PC-3 (cell line): Measurements from ENCODE around the gene CPT1C. TPM values are rescaled to one million over a fixed set of nuclear protein-coding genes. Genes with fewer than 3 reads are reported as not detected.

ENCODE experiments used
- ATAC-seq: fragments of 200-7000 bp; cut with Tn5 transposase; 2 replicates; pipeline ENCODE4 v1.9.1; 2020; ENCODE audit warnings: mild to moderate bottlenecking, moderate library complexity
- BruUV-seq: library from RNA; stranded (reverse); fragments of 400-500 nt; replicated peaks from 2 replicates; lab custom pipeline; 2021; lab: Mats Ljungman, UMichigan
- CTCF ChIA-PET: fragments of 300-600 bp; sonication (Branson Sonifier 250); formaldehyde crosslinking; loops from one replicate; lab custom pipeline; 2022; ENCODE audit warnings: antibody characterized with exemption; lab: Charles Lee
- POLR2A ChIA-PET: fragments of 300-600 bp; sonication (Branson Sonifier 250); formaldehyde crosslinking; loops from one replicate; lab custom pipeline; 2022; ENCODE audit warnings: antibody characterized with exemption; ENCODE audit not compliant: unreplicated experiment; lab: Charles Lee
- DNase-seq: peaks from one replicate; pipeline ENCODE4 v3.0.0-alpha.2; 2015
- H2AFZ ChIP-seq: fragments of 300-600 bp; sonication (generic); 2 replicates; pipeline ENCODE4 v1.6.0; 2016; ENCODE audit warnings: antibody characterized with exemption, low read length
- H3F3A ChIP-seq: fragments of 300-600 bp; sonication (generic); one replicate; pipeline ENCODE4 v1.6.0; 2017; ENCODE audit warnings: antibody characterized with exemption, low read length, control low read depth, mild to moderate bottlenecking; ENCODE audit not compliant: unreplicated experiment
- H3K27ac ChIP-seq: fragments of 300-600 bp; sonication (generic); 2 replicates; pipeline ENCODE4 v1.5.1; 2016; ENCODE audit warnings: mild to moderate bottlenecking, low read length
- H3K27me3 ChIP-seq: fragments of 300-600 bp; sonication (generic); 2 replicates; pipeline ENCODE4 v1.6.1; 2016; ENCODE audit warnings: low read length, mixed read lengths
- H3K36me3 ChIP-seq: fragments of 300-600 bp; sonication (generic); 2 replicates; pipeline ENCODE4 v1.6.1; 2016; ENCODE audit warnings: low read depth, mixed run types, low read length, mixed read lengths
- H3K4me1 ChIP-seq: fragments of 300-600 bp; sonication (generic); 2 replicates; pipeline ENCODE4 v1.5.1; 2016; ENCODE audit warnings: low read length; ENCODE audit not compliant: insufficient read depth
- H3K4me2 ChIP-seq: fragments of 300-600 bp; sonication (generic); 2 replicates; pipeline ENCODE4 v1.6.0; 2016; ENCODE audit warnings: low read length
- H3K4me3 ChIP-seq: fragments of 300-600 bp; sonication (generic); 2 replicates; pipeline ENCODE4 v1.5.1; 2016; ENCODE audit warnings: mild to moderate bottlenecking, low read length, mixed read lengths
- H3K79me2 ChIP-seq: fragments of 300-600 bp; sonication (generic); 2 replicates; pipeline ENCODE4 v1.6.1; 2017; ENCODE audit warnings: low read length, mixed read lengths
- H3K9ac ChIP-seq: fragments of 300-600 bp; sonication (generic); 2 replicates; pipeline ENCODE4 v1.6.0; 2016; ENCODE audit warnings: mild to moderate bottlenecking, low read length
- H3K9me2 ChIP-seq: fragments of 300-600 bp; sonication (generic); replicated peaks from 2 replicates; pipeline ENCODE4 v1.6.1; 2016; ENCODE audit warnings: mixed run types, low read length, mixed read lengths
- H3K9me3 ChIP-seq: fragments of 300-600 bp; sonication (generic); 2 replicates; pipeline ENCODE4 v1.6.1; 2016; ENCODE audit warnings: low read length, mixed read lengths
- H4K20me1 ChIP-seq: fragments of 300-600 bp; sonication (generic); 2 replicates; pipeline ENCODE4 v1.6.1; 2016; ENCODE audit warnings: low read length, mixed read lengths
- CTCF ChIP-seq: fragments of 300-600 bp; sonication (generic); conservative IDR thresholded peaks from 2 replicates; pipeline ENCODE4 v1.5.1; 2017; ENCODE audit warnings: antibody characterized with exemption, low read depth, mild to moderate bottlenecking, low read length
- EZH2 ChIP-seq: fragments of 300-600 bp; sonication (generic); IDR thresholded peaks from one replicate; pipeline ENCODE4 v1.6.1; 2017; ENCODE audit warnings: antibody characterized with exemption, mild to moderate bottlenecking, low read length; ENCODE audit not compliant: unreplicated experiment
- EZH2phosphoT487 ChIP-seq: fragments of 300-600 bp; sonication (generic); IDR thresholded peaks from 2 replicates; pipeline ENCODE4 v1.6.1; 2018; ENCODE audit warnings: mild to moderate bottlenecking, antibody characterized with exemption, low read length, borderline replicate concordance
- intact Hi-C: fragments of 100-400 bp; cut with micrococcal nuclease; formaldehyde crosslinking; loops from 2 replicates; pipeline ENCODE4 v1.9.0; 2023
- total RNA-seq: library from RNA; depleted of rRNA; stranded (reverse); fragments of >200 nt; gene quantifications from 2 replicates; pipeline ENCODE4 v1.2.3, GENCODE V29; 2014

Gene CPT1C
- total RNA-seq, 1 experiment from 2014 or later = 11.5 TPM

GRCh38 chr19:49676784-49677230 lies 14.1 kb upstream of the CPT1C start:
- peaks cover 32% of the 10 kb centered on the region for H4K20me1 ChIP-seq
- TF ChIP-seq CTCF = no peak
- TF ChIP-seq EZH2phosphoT487 = no peak
- TF ChIP-seq EZH2 = no peak
- BruUV-seq = no TSS peak
- H3K4me3 ChIP-seq = peak overlapping the region; percentile 86
- POLR2A ChIA-PET = interaction anchor here (0.5 to 2.6 kb wide), 5 partner anchors 17 to 96 kb away, joined by 4 to 21 read pairs (median 7); partner anchors contain the start of genes NOSIP, RRAS and SCAF1
- H3K4me2 ChIP-seq = peak overlapping the region; percentile 99
- peaks cover 24% of the 10 kb centered on the region for H3K4me1 ChIP-seq
- intact Hi-C loops = loop anchor here (1.0 to 5.0 kb wide), 7 partner anchors 12 to 200 kb away; partner anchors contain the start of genes AKT1S1, BCL2L12, IRF3 and PRR12
- H3K9me3 ChIP-seq = no peaks in the 10 kb centered on the region
- H3K27me3 ChIP-seq = no peaks in the 10 kb centered on the region
- no peaks in the 10 kb centered on the region for H3F3A ChIP-seq
- peaks cover 16% of the 10 kb centered on the region for H3K36me3 ChIP-seq
- no peak overlapping the region; the same call in 1 of the 2 replicates for H2AFZ ChIP-seq
- H3K79me2 ChIP-seq = peaks cover 46% of the 10 kb centered on the region
- CTCF ChIA-PET = interaction anchor here (0.8 to 0.9 kb wide), 2 partner anchors 36 to 107 kb away, joined by 3 to 4 read pairs; partner anchors contain the start of gene RRAS
- DNase-seq = peak; percentile 100
- H3K9ac ChIP-seq = peak overlapping the region; percentile 99
- no peaks in the 10 kb centered on the region for H3K9me2 ChIP-seq
- peak; percentile 77 for ATAC-seq
- H3K27ac ChIP-seq = peak overlapping the region; percentile 80

GRCh38 chr19:49677231-49677900 lies 13.6 kb upstream of the CPT1C start, which contains the start of gene PRMT1:
TSS of gene PRMT1 (plus strand) at chr19:49677271. CDS start at chr19:49677281, 10 bp downstream.
- no peaks in the 10 kb centered on the region for H3K9me2 ChIP-seq
- TF ChIP-seq EZH2 (no peak), EZH2phosphoT487 (no peak), CTCF (no peak)
- H3K9me3 ChIP-seq = no peaks in the 10 kb centered on the region
- intact Hi-C loops = loop anchor here (1.0 to 5.0 kb wide), 5 partner anchors 87 to 200 kb away; partner anchors contain the start of genes AKT1S1, PRR12, RPS11 and TBC1D17
- TSS peak; percentile 53 for BruUV-seq
- peak within 1 kb of the TSS; percentile 80 for H2AFZ ChIP-seq
- peak within 1 kb of the TSS; percentile 99 for H3K4me2 ChIP-seq
- peaks cover 34% of the 10 kb centered on the region for H4K20me1 ChIP-seq
- CTCF ChIA-PET = no interaction called here
- peak; percentile 7; the same call in 1 of the 2 replicates for ATAC-seq
- peaks cover 51% of the 10 kb centered on the region for H3K79me2 ChIP-seq
- peak within 1 kb of the TSS; percentile 80 for H3K27ac ChIP-seq
- H3K4me3 ChIP-seq = peak within 1 kb of the TSS; percentile 86
- peak; percentile 47 for DNase-seq
- peaks cover 20% of the 10 kb centered on the region for H3K4me1 ChIP-seq
- peak within 1 kb of the TSS; percentile 99 for H3K9ac ChIP-seq
- POLR2A ChIA-PET = interaction anchor here (0.6 to 1.0 kb wide), 3 partner anchors 17 to 150 kb away, joined by 3 to 7 read pairs (median 5); partner anchors contain the start of gene SCAF1
- no peaks in the 10 kb centered on the region for H3F3A ChIP-seq
- no peaks in the 10 kb centered on the region for H3K27me3 ChIP-seq
- H3K36me3 ChIP-seq = peaks cover 22% of the 10 kb centered on the region
